Measurements from ENCODE around the gene LRRC57.

The LRRC57 gene

DNA sequence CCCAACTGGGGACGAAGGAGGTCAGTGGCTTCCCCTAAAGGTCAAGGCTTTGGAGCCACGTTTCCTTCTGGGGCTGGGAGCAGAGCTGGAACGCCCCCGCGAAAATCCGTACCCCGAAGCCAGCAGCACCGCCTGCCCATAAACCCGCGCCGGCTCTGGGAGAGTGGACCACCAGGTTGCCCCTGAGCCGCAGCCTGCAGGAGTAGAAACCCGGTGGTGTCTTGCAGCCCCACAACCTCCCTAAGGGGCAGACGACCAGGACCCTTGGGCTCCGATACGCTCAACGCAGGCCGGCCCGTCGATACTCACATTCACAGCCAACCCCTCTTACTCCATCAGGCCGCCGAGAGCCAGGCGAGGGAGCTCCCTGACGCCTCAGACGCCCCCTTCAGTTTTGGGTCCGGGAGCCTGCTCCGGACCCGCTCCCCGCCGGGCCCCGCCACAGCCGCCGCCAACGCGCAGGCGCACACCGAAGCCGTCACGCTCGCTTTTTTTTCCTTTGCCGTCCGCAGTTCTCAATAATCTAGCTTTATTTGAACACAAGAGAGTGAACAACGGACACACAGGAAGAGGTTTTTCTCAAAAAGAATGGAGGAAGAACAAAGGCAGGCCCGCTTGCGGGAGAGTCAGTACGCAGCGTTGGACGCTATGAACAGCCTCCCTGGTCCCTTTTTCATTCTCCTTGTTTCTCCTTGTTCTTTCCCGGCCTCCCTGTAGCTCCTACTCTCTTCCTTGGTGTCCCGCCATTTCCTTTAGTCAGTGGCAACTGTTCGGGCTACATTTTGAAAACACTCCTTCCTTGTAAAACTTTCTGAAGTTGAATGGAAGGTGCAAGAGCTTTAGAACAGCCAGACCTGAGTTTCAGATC, 57.7 kb downstream of the LRRC57 start, which contains the start of gene ZNF106:
Gene ZNF106 (minus strand): TSS at position 471 of the 868 bp plus-strand sequence. CDS start 18,852 bp downstream, outside the sequence.
- DNase-seq (ENCODE audit: low read depth) = peak; percentile 82

GRCh38 chr15:42490291-42490670, 58.3 kb downstream of the LRRC57 start:
- DNase-seq (ENCODE audit: low read depth) = no peak

Measured in activated T-helper 1 cell treated with Interleukin-2 at 50 U/mL for 16 hours (primary cell).